ENCODE measurements around the gene RFNG. TPM values are rescaled to one million over a fixed set of nuclear protein-coding genes. Genes with fewer than 3 reads are reported as not detected.
"Not testable (repeated sequence)": the region's sequence is repeated elsewhere in the genome, so short reads cannot be mapped to it uniquely, and the experiment has no call there.

Gene RFNG
- total and polyA plus RNA-seq, 7 experiments from 2014 or later: 4.2 to 45.5 (median 28.1) TPM

DNA sequence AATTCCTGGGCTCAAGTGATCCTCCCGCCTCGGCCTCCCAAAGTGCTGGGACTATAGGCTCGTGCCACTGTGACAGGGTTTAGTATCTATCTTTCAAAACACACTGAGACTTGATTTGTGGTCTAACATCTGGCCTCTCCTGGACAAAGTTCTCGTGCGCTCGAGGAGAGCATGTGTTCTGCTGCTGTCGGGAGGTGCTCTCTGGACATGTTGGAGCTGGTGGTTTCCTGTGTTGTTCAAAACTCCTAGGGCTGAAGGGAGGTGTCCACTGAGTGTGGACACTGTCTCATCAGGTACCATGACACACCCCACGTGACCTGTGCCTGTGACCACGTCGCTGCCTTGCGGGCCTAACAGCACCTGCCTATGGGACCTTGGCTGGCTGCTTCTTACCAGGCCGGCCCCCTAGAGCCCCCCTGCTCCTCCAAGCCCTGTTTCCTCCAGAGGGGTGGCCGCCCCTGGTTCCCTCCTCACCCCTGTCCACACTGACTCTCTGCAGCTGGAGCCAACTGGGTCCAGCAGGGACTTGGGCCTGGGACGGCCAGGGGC, 5.6 kb downstream of the RFNG start:
- peaks cover 0 to 40% (median 0%) of the 10 kb centered on the region in 3 experiments for H3K36me3 ChIP-seq (ENCODE audit: control insufficient read depth in 2 of 3, insufficient read depth in 3 of 3, low read length in 3 of 3)
- DNase-seq: no peak
- no peaks in the 10 kb centered on the region for H3K27me3 ChIP-seq (ENCODE audit: control insufficient read depth in 2 of 2, insufficient read depth in 2 of 2, low read length in 2 of 2)
- Mint-ChIP-seq H3K4me3 (no peak overlapping the region), H3K27ac (no peak overlapping the region), H3K36me3 (peaks cover 0 to 9% (median 2%) of the 10 kb centered on the region in 5 donors), H3K4me1 (peaks cover 5 to 13% (median 11%) of the 10 kb centered on the region in 7 donors), H3K9me3 (no peaks in the 10 kb centered on the region), H3K27me3 (no peaks in the 10 kb centered on the region)
- no peak for ATAC-seq
- ChIA-PET CTCF (no interaction called here), POLR2A (no interaction called here)
- intact Hi-C loops (cut with micrococcal nuclease): no loop called here
- peaks cover 5 to 9% of the 10 kb centered on the region in 2 donors for H3K4me1 ChIP-seq (ENCODE audit: control insufficient read depth in 2 of 2, insufficient read depth in 2 of 2, low read length in 2 of 2)
- H3K9me3 ChIP-seq (ENCODE audit: control insufficient read depth in 2 of 3, low read length in 3 of 3): no peaks in the 10 kb centered on the region
- H3K4me3 ChIP-seq (ENCODE audit: low read length): no peak overlapping the region
- no peak overlapping the region for H3K27ac ChIP-seq (ENCODE audit: low read depth, low read length)

DNA sequence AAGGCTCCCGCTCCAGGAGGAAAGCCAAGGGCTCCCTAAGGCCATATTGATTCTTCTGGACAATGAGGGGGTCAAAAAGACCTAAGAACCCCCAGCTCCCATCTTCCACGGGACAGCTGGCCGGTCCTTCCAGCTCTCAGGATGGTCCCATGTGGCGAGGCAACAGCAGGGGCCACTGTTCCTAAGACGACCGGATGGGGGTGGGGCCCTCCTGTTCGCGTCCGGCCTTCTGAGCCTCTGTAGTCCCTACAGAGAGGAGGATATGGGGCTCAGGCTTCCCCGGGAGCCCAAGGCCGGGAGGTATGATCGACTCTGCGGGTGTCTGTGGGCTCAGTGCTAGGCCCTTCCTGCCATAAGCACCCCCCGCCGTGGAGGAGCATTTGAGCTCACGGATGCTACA, 8.1 kb downstream of the RFNG start:
- intact Hi-C loops (cut with micrococcal nuclease): no loop called here
- no peaks in the 10 kb centered on the region for H3K27me3 Mint-ChIP-seq
- peaks cover 0 to 12% (median 7%) of the 10 kb centered on the region in 7 donors for H3K4me1 Mint-ChIP-seq
- H3K36me3 ChIP-seq (ENCODE audit: control insufficient read depth in 2 of 3, insufficient read depth in 3 of 3, low read length in 3 of 3): peaks cover 0 to 22% (median 0%) of the 10 kb centered on the region in 3 experiments
- ChIA-PET POLR2A (interaction anchor here (0.6 kb wide), 1 partner anchor 27 kb away, joined by 4 read pairs; no protein-coding TSS in a partner anchor), CTCF (interaction anchor here (0.6 kb wide), 1 partner anchor 238 kb away, joined by 4 read pairs; no protein-coding TSS in a partner anchor)
- no peaks in the 10 kb centered on the region for H3K9me3 Mint-ChIP-seq
- H3K36me3 Mint-ChIP-seq: peaks cover 0 to 9% (median 2%) of the 10 kb centered on the region in 5 donors
- no peak overlapping the region for H3K27ac ChIP-seq (ENCODE audit: low read depth, low read length)
- no peak overlapping the region for H3K27ac Mint-ChIP-seq
- DNase-seq (no peak), ATAC-seq (no peak)
- no peaks in the 10 kb centered on the region for H3K4me1 ChIP-seq (ENCODE audit: control insufficient read depth in 2 of 2, insufficient read depth in 2 of 2, low read length in 2 of 2)
- no peaks in the 10 kb centered on the region for H3K27me3 ChIP-seq (ENCODE audit: control insufficient read depth in 2 of 2, insufficient read depth in 2 of 2, low read length in 2 of 2)
- H3K9me3 ChIP-seq (ENCODE audit: control insufficient read depth in 2 of 3, low read length in 3 of 3): no peaks in the 10 kb centered on the region
- no peak overlapping the region for H3K4me3 ChIP-seq (ENCODE audit: low read length)
- H3K4me3 Mint-ChIP-seq: no peak overlapping the region

DNA sequence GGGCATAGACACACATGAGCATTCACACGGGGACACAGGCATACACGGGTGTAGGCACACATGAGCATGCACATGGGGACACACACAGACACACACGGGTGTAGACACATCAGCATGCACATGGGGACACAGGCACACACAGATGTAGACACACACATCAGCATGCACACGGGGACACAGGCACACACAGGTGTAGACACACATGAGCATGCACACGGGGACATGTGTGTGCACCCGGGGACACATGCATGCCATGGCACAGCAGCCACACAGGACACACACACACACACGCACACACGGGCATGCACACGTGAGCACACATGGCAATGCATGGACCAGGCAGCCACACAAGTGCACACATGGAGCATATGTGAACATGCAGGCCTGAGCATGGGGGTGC, 9.0 kb downstream of the RFNG start:
- Mint-ChIP-seq H3K4me3 (no peak overlapping the region), H3K27ac (peak overlapping the region in 1 of 9 donors; percentile 33), H3K9me3 (no peaks in the 10 kb centered on the region), H3K27me3 (no peaks in the 10 kb centered on the region), H3K4me1 (peaks cover 4 to 16% (median 12%) of the 10 kb centered on the region in 7 donors), H3K36me3 (peaks cover 0 to 8% (median under 1%) of the 10 kb centered on the region in 5 donors)
- Histone ChIP-seq H3K27me3 (ENCODE audit: control insufficient read depth in 2 of 2, insufficient read depth in 2 of 2, low read length in 2 of 2) (no peaks in the 10 kb centered on the region), H3K9me3 (ENCODE audit: control insufficient read depth in 2 of 3, low read length in 3 of 3) (no peaks in the 10 kb centered on the region), H3K4me3 (ENCODE audit: low read length) (no peak overlapping the region), H3K4me1 (ENCODE audit: control insufficient read depth in 2 of 2, insufficient read depth in 2 of 2, low read length in 2 of 2) (no peaks in the 10 kb centered on the region), H3K36me3 (ENCODE audit: control insufficient read depth in 2 of 3, insufficient read depth in 3 of 3, low read length in 3 of 3) (peaks cover 0 to 13% (median 0%) of the 10 kb centered on the region in 3 experiments), H3K27ac (ENCODE audit: low read depth, low read length) (no peak overlapping the region)
- intact Hi-C loops (cut with micrococcal nuclease): no loop called here
- CTCF ChIA-PET: interaction anchor here (0.6 kb wide), 1 partner anchor 103 kb away, joined by 5 read pairs; no protein-coding TSS in a partner anchor
- ATAC-seq (no peak), DNase-seq (no peak)
- POLR2A ChIA-PET: no interaction called here

DNA sequence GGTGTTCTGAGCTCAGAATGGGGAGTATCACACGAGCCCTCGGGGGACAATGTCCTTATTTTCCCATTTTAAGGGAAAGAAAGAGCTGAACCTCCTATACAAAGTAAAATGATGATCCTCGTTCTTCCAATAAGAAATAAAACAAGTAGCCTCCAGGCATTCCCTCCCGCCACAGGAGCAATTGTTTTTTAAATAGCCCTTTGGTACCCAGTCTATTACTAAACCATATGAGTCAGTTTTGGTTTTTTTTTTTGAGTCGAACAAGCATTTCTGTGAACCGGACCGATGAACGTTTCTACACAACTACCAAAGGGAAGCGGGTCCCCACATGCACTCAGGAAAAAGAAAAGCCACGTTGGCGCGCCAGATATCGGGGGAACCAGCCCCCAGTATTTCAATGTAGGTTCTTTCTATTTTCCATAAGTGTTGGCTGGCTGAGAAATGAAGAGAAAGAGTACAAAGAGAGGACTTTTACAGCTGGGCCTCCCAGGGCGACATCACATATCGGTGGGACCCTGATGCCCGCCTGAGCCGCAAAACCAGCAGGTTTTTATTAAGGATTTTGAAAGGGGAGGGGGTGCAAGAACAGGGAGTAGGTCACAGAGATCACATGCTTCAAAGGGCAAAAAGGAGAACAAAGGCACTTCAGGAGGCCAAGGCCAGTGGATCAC, 10.3 kb downstream of the RFNG start:
- Histone ChIP-seq H3K9me3 (ENCODE audit: control insufficient read depth in 2 of 3, low read length in 3 of 3) (no peaks in the 10 kb centered on the region), H3K36me3 (ENCODE audit: control insufficient read depth in 2 of 3, insufficient read depth in 3 of 3, low read length in 3 of 3) (no peaks in the 10 kb centered on the region), H3K4me3 (ENCODE audit: low read length) (no peak overlapping the region), H3K27me3 (ENCODE audit: control insufficient read depth in 2 of 2, insufficient read depth in 2 of 2, low read length in 2 of 2) (no peaks in the 10 kb centered on the region), H3K27ac (ENCODE audit: low read depth, low read length) (no peak overlapping the region), H3K4me1 (ENCODE audit: control insufficient read depth in 2 of 2, insufficient read depth in 2 of 2, low read length in 2 of 2) (peaks cover 0 to 6% of the 10 kb centered on the region in 2 donors)
- H3K36me3 Mint-ChIP-seq: peaks cover 0 to 1% (median 0%) of the 10 kb centered on the region in 5 donors
- no peak overlapping the region for H3K4me3 Mint-ChIP-seq
- H3K9me3 Mint-ChIP-seq: no peaks in the 10 kb centered on the region
- intact Hi-C loops (cut with micrococcal nuclease): no loop called here
- H3K27me3 Mint-ChIP-seq: no peaks in the 10 kb centered on the region
- DNase-seq (no peak), ATAC-seq (no peak)
- peaks cover 6 to 16% (median 13%) of the 10 kb centered on the region in 7 donors for H3K4me1 Mint-ChIP-seq
- ChIA-PET CTCF (interaction anchor here (1.0 kb wide), 1 partner anchor 19 kb away, joined by 4 read pairs; the partner anchor contains the start of gene CENPX), POLR2A (no interaction called here)
- no peak overlapping the region for H3K27ac Mint-ChIP-seq

DNA sequence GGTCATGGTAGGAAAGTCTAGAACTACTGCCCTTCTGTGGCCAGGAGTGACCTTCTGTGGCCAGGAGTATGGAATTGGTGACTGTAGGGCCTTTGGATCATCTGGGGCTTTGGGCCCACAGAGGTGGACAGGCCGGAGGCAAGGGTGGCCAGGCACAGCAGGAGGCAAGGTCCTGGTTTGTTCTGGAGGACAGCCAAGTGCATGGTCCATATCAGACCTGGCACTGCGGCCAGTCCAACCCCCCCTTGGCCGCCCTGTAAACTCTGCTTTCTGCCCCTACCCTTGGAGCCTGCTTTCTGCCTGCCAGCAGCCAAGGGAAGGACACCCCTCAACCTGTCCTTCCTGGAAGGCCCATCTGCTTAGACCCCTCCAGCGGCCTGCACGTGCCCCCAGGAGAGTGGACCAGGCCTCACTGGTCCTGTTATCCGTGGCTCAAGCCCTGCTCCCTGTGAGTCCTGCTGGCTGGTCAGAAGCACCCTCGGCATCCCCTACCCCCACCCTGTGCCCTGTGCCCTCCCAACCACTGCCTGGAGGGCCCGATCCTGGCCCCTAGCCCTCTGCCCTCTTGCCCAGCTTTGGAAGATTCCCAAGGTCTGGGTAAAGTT, 11.8 kb downstream of the RFNG start:
- H3K27me3 ChIP-seq (ENCODE audit: control insufficient read depth in 2 of 2, insufficient read depth in 2 of 2, low read length in 2 of 2): no peaks in the 10 kb centered on the region
- POLR2A ChIA-PET: interaction anchor here (0.5 to 1.0 kb wide), 3 partner anchors 12 to 84 kb away, joined by 3 to 4 read pairs (median 3); no protein-coding TSS in a partner anchor
- no peak overlapping the region for H3K27ac ChIP-seq (ENCODE audit: low read depth, low read length)
- Mint-ChIP-seq H3K4me1 (peaks cover 14 to 29% (median 23%) of the 10 kb centered on the region in 7 donors), H3K36me3 (peaks cover 0 to 7% (median 6%) of the 10 kb centered on the region in 5 donors), H3K4me3 (no peak overlapping the region), H3K27me3 (no peaks in the 10 kb centered on the region), H3K9me3 (no peaks in the 10 kb centered on the region), H3K27ac (peak overlapping the region in 1 of 9 donors; percentile 38)
- CTCF ChIA-PET: no interaction called here
- no peaks in the 10 kb centered on the region for H3K9me3 ChIP-seq (ENCODE audit: control insufficient read depth in 2 of 3, low read length in 3 of 3)
- no peak for DNase-seq
- H3K4me3 ChIP-seq (ENCODE audit: low read length): no peak overlapping the region
- ATAC-seq: no peak
- peaks cover 0 to 3% (median 0%) of the 10 kb centered on the region in 3 experiments for H3K36me3 ChIP-seq (ENCODE audit: control insufficient read depth in 2 of 3, insufficient read depth in 3 of 3, low read length in 3 of 3)
- H3K4me1 ChIP-seq (ENCODE audit: control insufficient read depth in 2 of 2, insufficient read depth in 2 of 2, low read length in 2 of 2): peaks cover 7% of the 10 kb centered on the region in 2 donors
- intact Hi-C loops (cut with micrococcal nuclease): loop anchor here (5.0 to 10.0 kb wide), 5 partner anchors 55 to 415 kb away; partner anchors contain the start of genes ARL16 (in 1 of the 2), CYBC1 (in 1 of the 2), FASN (in 1 of the 2) and HGS (in 1 of the 2)

DNA sequence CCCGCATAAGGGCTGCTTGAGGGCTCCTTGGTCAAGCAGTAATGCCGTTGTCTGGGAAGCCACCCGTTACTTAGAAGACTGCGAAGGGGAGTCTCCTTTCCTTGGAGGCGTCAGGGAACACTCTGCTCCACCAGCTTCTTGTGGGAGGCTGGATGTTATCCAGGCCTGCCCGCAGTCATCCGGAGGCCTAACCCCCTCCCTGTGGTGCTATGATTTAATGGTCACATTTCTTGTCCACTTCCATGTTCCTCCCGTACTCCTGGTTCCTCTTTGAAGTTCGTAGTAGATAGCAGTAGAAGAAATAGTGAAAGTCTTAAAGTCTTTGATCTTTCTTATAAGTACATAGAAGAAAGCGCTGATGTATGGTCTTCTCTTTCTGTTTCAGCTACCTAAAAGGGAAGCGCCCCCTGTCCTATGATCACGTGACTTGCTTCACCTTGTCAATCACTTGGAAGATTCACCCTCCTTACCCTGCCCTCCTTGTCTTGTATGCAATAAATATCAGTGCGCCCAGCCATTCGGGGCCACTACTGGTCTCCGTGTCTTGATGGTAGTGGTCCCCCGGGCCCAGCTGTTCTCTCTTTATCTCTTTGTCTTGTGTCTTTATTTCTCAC, 12.7 kb downstream of the RFNG start:
- H3K27ac ChIP-seq (ENCODE audit: low read depth, low read length); H3K4me1 ChIP-seq (ENCODE audit: control insufficient read depth in 2 of 2, insufficient read depth in 2 of 2, low read length in 2 of 2); H3K9me3 Mint-ChIP-seq; H3K36me3 Mint-ChIP-seq; ATAC-seq; H3K36me3 ChIP-seq (ENCODE audit: control insufficient read depth in 2 of 3, insufficient read depth in 3 of 3, low read length in 3 of 3); H3K27me3 ChIP-seq (ENCODE audit: control insufficient read depth in 2 of 2, insufficient read depth in 2 of 2, low read length in 2 of 2); H3K4me3 ChIP-seq (ENCODE audit: low read length); H3K9me3 ChIP-seq (ENCODE audit: control insufficient read depth in 2 of 3, low read length in 3 of 3); DNase-seq; H3K27me3 Mint-ChIP-seq: not testable (repeated sequence)
- H3K4me1 Mint-ChIP-seq: peaks cover 14 to 29% (median 24%) of the 10 kb centered on the region in 7 donors
- intact Hi-C loops (cut with micrococcal nuclease): loop anchor here (5.0 to 10.0 kb wide), 5 partner anchors 56 to 416 kb away; partner anchors contain the start of genes ARL16 (in 1 of the 2), CYBC1 (in 1 of the 2), FASN (in 1 of the 2) and HGS (in 1 of the 2)
- POLR2A ChIA-PET: interaction anchor here (0.5 to 1.8 kb wide), 3 partner anchors 9 to 85 kb away, joined by 3 to 5 read pairs (median 4); no protein-coding TSS in a partner anchor
- CTCF ChIA-PET: interaction anchor here (1.2 to 1.8 kb wide), 3 partner anchors 12 to 314 kb away, joined by 4 to 6 read pairs (median 4); no protein-coding TSS in a partner anchor
- H3K4me3 Mint-ChIP-seq: peak overlapping the region in 8 of 10 donors; percentile 10 to 81 (median 28)
- H3K27ac Mint-ChIP-seq: peak overlapping the region in 3 of 9 donors; percentile 2 to 70 (median 41)
